ENCODE data around the gene PKD1L1.
"Not testable (repeated sequence)": the region's sequence is repeated elsewhere in the genome, so short reads cannot be mapped to it uniquely, and the experiment has no call there.

The PKD1L1 gene

DNA sequence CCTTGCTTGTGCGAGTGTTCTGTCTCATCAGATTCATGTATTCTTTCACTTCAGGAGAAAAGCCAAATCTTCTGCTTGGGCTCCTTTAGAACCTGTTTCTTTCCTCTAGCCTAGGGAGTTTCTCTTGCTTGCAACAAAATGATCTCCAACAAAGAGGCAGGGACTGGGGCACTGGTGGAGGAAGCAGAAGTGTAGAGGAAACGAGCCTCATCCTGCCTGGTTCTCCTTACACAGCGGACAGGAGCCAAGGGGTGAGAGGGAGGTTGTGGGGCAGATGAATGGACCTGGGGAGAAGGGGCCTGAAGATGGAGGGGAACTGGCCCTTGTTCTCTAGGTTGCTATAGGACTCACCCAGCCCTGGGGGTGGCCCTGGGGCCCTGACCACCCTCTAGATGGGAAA lies 141.1 kb downstream of the PKD1L1 start:
- H3K4me3 Mint-ChIP-seq, result no peak overlapping the region
- DNase-seq (ENCODE audit: low spot score in 2 of 2), result no peak
- no peaks in the 10 kb centered on the region for H3K4me1 Mint-ChIP-seq
- no peak overlapping the region for H3K27ac Mint-ChIP-seq (ENCODE audit: low read depth)
- H3K27me3 Mint-ChIP-seq, result peaks cover 15% of the 10 kb centered on the region
- no peak for ATAC-seq (replicated peaks; ENCODE audit: extremely low read depth, poor library complexity, severe bottlenecking)
- H3K9me3 Mint-ChIP-seq, result no peaks in the 10 kb centered on the region
- no peaks in the 10 kb centered on the region for H3K36me3 Mint-ChIP-seq (ENCODE audit: insufficient read depth)

DNA sequence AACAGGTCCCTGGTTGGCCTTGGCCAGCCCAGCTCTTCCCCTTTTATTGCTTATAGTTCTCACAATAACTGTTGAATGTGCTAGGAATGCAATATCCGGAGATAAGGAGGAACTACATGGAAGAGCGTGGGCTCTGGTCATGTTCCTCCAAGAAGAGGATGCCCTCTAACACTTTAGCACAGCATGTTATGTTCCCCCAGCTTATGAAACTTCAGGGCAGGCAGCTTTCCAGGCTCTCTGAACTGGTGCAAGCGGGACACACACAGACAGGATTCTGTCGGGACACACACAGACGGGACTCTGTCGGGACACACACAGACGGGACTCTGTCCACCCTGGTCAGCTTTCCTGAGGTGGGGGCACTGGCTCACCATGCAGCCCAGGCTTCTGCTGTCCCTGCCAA lies 141.6 kb downstream of the PKD1L1 start:
- Mint-ChIP-seq H3K36me3 (ENCODE audit: insufficient read depth) (no peaks in the 10 kb centered on the region), H3K4me3 (no peak overlapping the region), H3K27me3 (peaks cover 15% of the 10 kb centered on the region), H3K27ac (ENCODE audit: low read depth) (no peak overlapping the region), H3K4me1 (no peaks in the 10 kb centered on the region), H3K9me3 (no peaks in the 10 kb centered on the region)
- DNase-seq (ENCODE audit: low spot score in 2 of 2) (no peak), ATAC-seq (replicated peaks; ENCODE audit: extremely low read depth, poor library complexity, severe bottlenecking) (no peak)

DNA sequence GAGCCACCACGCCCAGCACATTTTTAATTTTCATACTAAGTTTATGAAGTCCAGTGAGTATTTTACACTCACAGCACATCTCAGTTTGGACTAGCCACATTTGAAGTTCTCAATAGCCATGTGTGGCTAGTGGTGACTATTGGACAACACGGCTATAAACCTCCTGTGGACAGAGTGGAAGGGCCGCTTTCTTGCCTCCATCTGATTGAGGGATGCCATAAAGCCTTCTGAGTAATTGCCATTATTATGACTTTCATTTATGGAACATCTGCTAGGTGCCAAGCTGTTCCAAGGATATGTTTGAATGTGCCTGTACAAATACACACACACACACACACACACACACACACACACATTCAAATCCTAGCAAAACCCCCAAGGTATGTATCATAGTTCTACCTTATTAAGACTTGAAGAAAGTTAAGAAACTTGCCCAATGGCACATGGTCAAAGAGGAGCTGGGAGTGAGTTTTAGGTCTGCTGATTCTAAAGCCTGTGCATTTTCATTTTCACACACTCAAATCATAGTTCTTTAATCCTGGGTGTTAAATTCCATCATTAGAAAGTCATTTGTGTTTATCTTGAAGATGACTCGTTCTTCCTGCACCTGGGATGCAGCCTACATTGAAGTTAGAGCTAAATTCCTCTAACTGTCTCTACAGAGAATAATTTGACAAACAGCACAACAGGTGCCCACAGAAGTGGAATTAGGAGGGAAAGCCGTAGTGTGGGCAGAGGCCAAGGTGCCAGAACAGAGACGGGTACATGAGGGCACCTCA lies 143.3 kb downstream of the PKD1L1 start:
- ATAC-seq (replicated peaks; ENCODE audit: extremely low read depth, poor library complexity, severe bottlenecking) (no peak), DNase-seq (ENCODE audit: low spot score in 2 of 2) (no peak)

DNA sequence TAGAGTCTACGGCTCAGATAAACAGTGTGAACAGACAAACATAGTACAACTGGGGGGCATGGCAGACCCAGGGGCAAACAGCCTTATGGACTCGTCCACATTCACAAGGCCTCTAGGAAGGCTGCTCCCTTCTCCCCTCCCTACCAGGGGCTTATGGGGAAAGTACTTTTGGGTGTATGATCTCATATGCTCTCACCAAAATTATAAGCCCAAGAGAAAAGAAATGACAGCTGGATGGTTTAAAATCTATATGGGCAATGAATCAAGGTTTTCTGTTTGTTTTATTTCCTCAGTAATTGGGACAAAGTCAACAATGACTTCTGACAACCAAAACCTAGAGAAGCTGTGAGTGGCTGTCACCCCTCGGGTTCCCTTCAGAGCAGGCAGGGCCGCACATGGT lies 144.4 kb downstream of the PKD1L1 start:
- H3K4me1 Mint-ChIP-seq, result no peaks in the 10 kb centered on the region
- ATAC-seq (replicated peaks; ENCODE audit: extremely low read depth, poor library complexity, severe bottlenecking) (no peak), DNase-seq (ENCODE audit: low spot score in 2 of 2) (no peak)
- H3K27me3 Mint-ChIP-seq, result peaks cover 15% of the 10 kb centered on the region
- H3K27ac Mint-ChIP-seq (ENCODE audit: low read depth), result no peak overlapping the region
- H3K9me3 Mint-ChIP-seq, result no peaks in the 10 kb centered on the region
- peaks cover 2% of the 10 kb centered on the region for H3K36me3 Mint-ChIP-seq (ENCODE audit: insufficient read depth)
- H3K4me3 Mint-ChIP-seq, result no peak overlapping the region

More for the DNA sequence above, 143.3 kb downstream of the PKD1L1 start:
- H3K27ac Mint-ChIP-seq (ENCODE audit: low read depth), result no peak overlapping the region
- H3K4me3 Mint-ChIP-seq, result no peak overlapping the region
- no peaks in the 10 kb centered on the region for H3K4me1 Mint-ChIP-seq
- peaks cover under 1% of the 10 kb centered on the region for H3K36me3 Mint-ChIP-seq (ENCODE audit: insufficient read depth)
- peaks cover 15% of the 10 kb centered on the region for H3K27me3 Mint-ChIP-seq
- no peaks in the 10 kb centered on the region for H3K9me3 Mint-ChIP-seq

DNA sequence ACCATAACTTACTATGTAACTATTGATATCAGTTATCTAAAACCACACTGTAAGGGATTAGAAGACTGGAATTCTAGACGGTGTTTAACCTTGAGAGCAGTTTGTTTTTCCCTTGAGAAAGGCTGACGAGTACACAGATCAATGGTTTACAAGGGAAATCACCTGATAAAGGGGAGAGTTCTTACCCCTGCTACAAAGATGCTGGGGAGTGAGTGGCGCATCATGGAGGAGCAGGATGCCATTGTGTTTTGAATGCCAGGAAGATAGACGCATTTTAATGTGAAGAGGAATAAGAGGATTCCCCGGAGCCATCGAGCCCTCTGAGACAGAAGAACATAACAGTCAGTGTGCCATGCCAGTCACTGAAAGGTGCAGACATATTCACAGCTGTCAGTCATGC lies 145.2 kb downstream of the PKD1L1 start:
- peaks cover 2% of the 10 kb centered on the region for H3K36me3 Mint-ChIP-seq (ENCODE audit: insufficient read depth)
- peaks cover 15% of the 10 kb centered on the region for H3K27me3 Mint-ChIP-seq
- H3K9me3 Mint-ChIP-seq, result no peaks in the 10 kb centered on the region
- DNase-seq (ENCODE audit: low spot score in 2 of 2) (no peak), ATAC-seq (replicated peaks; ENCODE audit: extremely low read depth, poor library complexity, severe bottlenecking) (no peak)
- no peaks in the 10 kb centered on the region for H3K4me1 Mint-ChIP-seq
- H3K27ac Mint-ChIP-seq (ENCODE audit: low read depth), result no peak overlapping the region
- no peak overlapping the region for H3K4me3 Mint-ChIP-seq

DNA sequence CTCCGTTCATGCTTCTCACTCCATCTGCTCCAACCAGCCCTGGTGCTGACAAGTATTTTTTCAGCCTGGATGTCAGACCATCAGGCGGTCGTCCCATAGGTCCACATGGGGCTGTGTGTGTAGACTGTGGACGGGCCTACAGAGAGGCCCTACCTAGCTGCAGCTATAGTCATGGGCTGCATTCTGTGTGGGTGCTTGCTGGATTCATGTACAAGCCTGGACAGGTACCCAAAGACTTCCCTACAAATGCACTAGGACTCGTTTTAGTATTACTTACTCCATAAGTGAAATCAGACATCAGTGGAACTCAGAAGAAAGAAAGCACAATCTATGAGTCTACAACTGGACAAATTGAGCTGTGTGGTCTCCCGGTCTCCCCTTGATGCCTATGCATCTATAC lies 146.8 kb downstream of the PKD1L1 start:
- H3K9me3 Mint-ChIP-seq, result no peaks in the 10 kb centered on the region
- peaks cover 15% of the 10 kb centered on the region for H3K27me3 Mint-ChIP-seq
- H3K27ac Mint-ChIP-seq (ENCODE audit: low read depth), result no peak overlapping the region
- H3K36me3 Mint-ChIP-seq (ENCODE audit: insufficient read depth), result peaks cover 2% of the 10 kb centered on the region
- H3K4me3 Mint-ChIP-seq, result no peak overlapping the region
- DNase-seq (ENCODE audit: low spot score in 2 of 2) (no peak), ATAC-seq (replicated peaks; ENCODE audit: extremely low read depth, poor library complexity, severe bottlenecking) (no peak)
- no peaks in the 10 kb centered on the region for H3K4me1 Mint-ChIP-seq

DNA sequence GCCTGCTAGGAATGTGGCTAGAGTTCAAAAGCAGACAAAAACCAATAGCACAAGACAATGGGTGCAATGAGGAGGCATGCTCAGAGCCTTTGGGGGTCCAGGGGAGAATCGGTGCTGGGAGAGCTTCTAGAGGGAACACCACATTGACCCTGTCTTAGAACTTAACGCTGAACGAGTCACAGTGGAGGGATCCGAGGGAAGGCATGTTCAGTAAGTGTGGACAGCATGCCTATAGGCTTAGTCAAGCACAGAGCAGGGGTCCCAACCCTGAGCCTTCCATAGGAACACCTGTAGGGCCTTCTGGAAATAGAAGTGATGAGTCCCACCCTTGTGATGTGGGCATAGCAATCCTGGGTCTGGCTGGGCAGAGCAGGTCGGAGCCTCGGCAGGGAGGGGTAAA lies 148.7 kb downstream of the PKD1L1 start:
- no peak for DNase-seq (ENCODE audit: low spot score in 2 of 2)
- peaks cover 2% of the 10 kb centered on the region for H3K36me3 Mint-ChIP-seq (ENCODE audit: insufficient read depth)
- no peak overlapping the region for H3K4me3 Mint-ChIP-seq
- no peaks in the 10 kb centered on the region for H3K27me3 Mint-ChIP-seq
- no peaks in the 10 kb centered on the region for H3K9me3 Mint-ChIP-seq
- no peaks in the 10 kb centered on the region for H3K4me1 Mint-ChIP-seq
- H3K27ac Mint-ChIP-seq (ENCODE audit: low read depth), result no peak overlapping the region
- no peak for ATAC-seq (replicated peaks; ENCODE audit: extremely low read depth, poor library complexity, severe bottlenecking)

DNA sequence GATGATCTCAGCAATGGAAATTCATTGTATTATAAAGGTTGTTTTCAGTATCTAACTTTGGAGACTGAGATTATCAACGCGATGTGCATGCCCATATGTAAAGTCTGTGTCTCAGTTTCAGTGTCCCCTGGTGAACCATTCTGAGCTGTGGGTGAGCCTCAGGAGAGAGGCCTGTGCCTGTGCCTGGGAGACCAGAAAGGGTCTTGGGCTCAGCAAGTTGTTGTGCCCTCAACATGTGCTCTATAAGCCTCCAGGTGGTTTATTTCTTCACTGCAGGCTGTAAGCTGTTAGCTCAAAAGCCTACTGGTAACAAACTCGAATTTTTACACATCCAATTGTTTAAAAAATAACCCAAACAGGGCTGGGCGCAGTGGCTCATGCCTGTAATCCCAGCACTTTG lies 151.9 kb downstream of the PKD1L1 start:
- Mint-ChIP-seq H3K9me3 (no peaks in the 10 kb centered on the region), H3K4me3 (no peak overlapping the region), H3K27ac (ENCODE audit: low read depth) (no peak overlapping the region), H3K27me3 (peaks cover 22% of the 10 kb centered on the region), H3K36me3 (ENCODE audit: insufficient read depth) (peaks cover 2% of the 10 kb centered on the region), H3K4me1 (no peaks in the 10 kb centered on the region)
- DNase-seq (ENCODE audit: low spot score in 2 of 2) (no peak), ATAC-seq (replicated peaks; ENCODE audit: extremely low read depth, poor library complexity, severe bottlenecking) (no peak)

DNA sequence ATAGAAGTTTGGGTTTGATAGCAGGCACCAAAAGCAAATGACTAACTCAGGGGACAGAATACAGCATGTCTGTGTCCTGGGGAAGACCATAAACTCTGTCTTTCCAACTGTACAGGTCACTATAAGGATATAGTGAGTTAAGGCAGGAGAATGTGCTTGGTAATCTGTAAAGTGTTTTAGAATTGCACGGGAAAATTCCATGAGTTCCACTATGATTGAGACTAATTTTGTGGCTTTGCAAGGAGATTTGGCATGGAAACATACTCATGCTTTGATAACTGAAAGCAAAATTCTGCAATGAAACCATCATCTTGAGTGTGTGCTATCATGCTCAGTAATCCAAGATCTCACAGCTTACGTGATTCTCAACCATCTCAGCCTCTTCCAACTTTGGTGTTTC lies 152.6 kb downstream of the PKD1L1 start:
- no peak for ATAC-seq (replicated peaks; ENCODE audit: extremely low read depth, poor library complexity, severe bottlenecking)
- no peaks in the 10 kb centered on the region for H3K9me3 Mint-ChIP-seq
- H3K4me1 Mint-ChIP-seq, result no peaks in the 10 kb centered on the region
- no peak for DNase-seq (ENCODE audit: low spot score in 2 of 2)
- peaks cover 29% of the 10 kb centered on the region for H3K27me3 Mint-ChIP-seq
- no peak overlapping the region for H3K4me3 Mint-ChIP-seq
- H3K27ac Mint-ChIP-seq (ENCODE audit: low read depth), result no peak overlapping the region
- peaks cover 2% of the 10 kb centered on the region for H3K36me3 Mint-ChIP-seq (ENCODE audit: insufficient read depth)

DNA sequence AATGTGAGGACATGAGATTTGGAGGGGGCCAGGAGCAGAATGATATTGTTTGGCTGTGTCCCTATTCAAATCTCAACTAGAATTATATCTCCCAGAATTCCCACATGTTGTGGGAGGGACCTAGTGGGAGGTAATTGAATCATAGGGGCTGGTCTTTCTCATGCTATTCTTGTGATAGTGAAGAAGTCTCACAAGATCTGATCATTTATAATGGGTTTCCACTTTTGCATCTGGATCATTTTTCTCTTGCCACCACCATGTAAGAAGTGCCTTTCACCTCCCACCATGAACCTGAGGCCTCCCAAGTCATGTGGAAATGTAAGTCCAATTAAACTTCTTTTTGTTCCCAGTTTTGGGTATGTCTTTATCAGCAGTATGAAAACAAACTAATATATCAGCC lies 153.1 kb downstream of the PKD1L1 start:
- H3K9me3 Mint-ChIP-seq; DNase-seq (ENCODE audit: low spot score in 2 of 2); H3K4me1 Mint-ChIP-seq; ATAC-seq (replicated peaks; ENCODE audit: extremely low read depth, poor library complexity, severe bottlenecking); H3K27ac Mint-ChIP-seq (ENCODE audit: low read depth); H3K4me3 Mint-ChIP-seq; H3K36me3 Mint-ChIP-seq (ENCODE audit: insufficient read depth): not testable (repeated sequence)
- peaks cover 29% of the 10 kb centered on the region for H3K27me3 Mint-ChIP-seq

DNA sequence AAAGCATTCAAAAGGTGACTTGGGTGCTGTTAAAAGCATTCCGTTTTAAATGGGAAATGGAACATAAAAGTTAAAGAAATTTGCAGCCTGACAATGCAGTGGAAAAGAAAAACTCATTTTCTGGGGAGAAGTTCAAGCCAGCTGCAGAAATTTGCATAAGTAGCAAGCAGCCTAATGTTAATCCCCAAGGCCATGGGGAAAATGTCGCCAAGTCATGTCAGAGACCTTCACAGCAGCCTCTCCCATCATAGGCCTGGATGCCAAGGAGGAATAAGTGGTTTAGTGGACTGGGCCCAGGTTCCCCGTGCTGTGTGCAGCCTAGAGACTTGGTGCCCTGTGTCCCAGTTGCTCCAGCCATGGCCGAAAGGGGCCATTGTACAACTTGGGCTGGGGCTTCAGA lies 154.2 kb downstream of the PKD1L1 start:
- H3K4me3 Mint-ChIP-seq, result no peak overlapping the region
- H3K4me1 Mint-ChIP-seq, result no peaks in the 10 kb centered on the region
- no peak for DNase-seq (ENCODE audit: low spot score in 2 of 2)
- no peak for ATAC-seq (replicated peaks; ENCODE audit: extremely low read depth, poor library complexity, severe bottlenecking)
- no peaks in the 10 kb centered on the region for H3K36me3 Mint-ChIP-seq (ENCODE audit: insufficient read depth)
- H3K9me3 Mint-ChIP-seq, result no peaks in the 10 kb centered on the region
- no peak overlapping the region for H3K27ac Mint-ChIP-seq (ENCODE audit: low read depth)
- peaks cover 29% of the 10 kb centered on the region for H3K27me3 Mint-ChIP-seq

DNA sequence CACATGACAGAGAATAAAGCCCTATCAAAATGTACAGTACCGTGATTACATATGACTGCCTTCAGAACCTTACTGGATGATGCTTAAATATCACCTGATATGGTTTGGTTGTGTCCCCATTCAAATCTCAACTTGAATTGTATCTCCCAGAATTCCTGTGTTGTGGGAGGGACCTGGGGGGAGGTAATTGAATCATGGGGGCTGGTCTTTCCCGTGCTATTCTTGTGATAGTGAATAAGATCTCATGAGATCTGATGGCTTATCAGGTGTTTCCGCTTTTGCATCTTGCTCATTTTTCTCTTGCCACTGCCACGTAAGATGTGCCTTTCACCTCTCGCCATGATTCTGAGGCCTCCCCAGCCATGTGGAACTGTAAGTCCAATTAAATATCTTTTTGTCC lies 155.1 kb downstream of the PKD1L1 start:
- H3K4me1 Mint-ChIP-seq; H3K27ac Mint-ChIP-seq (ENCODE audit: low read depth); H3K4me3 Mint-ChIP-seq; H3K9me3 Mint-ChIP-seq; H3K36me3 Mint-ChIP-seq (ENCODE audit: insufficient read depth); DNase-seq (ENCODE audit: low spot score in 2 of 2); ATAC-seq (replicated peaks; ENCODE audit: extremely low read depth, poor library complexity, severe bottlenecking): not testable (repeated sequence)
- H3K27me3 Mint-ChIP-seq, result peaks cover 29% of the 10 kb centered on the region

DNA sequence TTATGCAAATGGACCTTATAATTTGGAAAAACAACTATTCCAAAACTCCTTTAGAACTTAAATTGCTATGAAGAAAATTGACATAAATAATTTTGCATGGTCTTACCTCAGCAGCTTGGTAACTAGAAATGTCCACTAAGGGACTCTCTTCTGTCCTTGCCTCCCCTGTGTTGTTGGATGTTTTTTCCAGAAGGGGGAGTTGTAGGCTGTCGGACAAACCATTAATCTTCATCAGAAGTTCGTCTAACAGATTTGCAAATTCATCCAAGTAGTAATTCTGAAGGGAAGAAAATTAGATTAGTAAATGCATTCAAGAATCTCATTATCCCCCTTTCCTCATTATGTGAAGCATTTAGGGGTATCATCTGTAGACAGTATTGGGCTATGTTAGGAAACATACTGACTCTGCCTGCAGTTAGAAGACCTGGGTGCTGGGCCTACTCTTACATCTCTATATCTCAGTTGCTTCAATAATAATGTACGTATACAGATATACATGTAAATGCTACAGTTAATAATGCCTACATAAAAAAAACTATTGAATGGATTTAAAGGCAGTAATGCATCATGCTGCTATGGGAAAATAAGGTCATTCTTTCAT lies 155.6 kb downstream of the PKD1L1 start:
- DNase-seq (ENCODE audit: low spot score in 2 of 2), result no peak

More for the DNA sequence above, 155.6 kb downstream of the PKD1L1 start:
- Mint-ChIP-seq H3K4me1 (no peaks in the 10 kb centered on the region), H3K36me3 (ENCODE audit: insufficient read depth) (no peaks in the 10 kb centered on the region), H3K9me3 (no peaks in the 10 kb centered on the region), H3K27ac (ENCODE audit: low read depth) (no peak overlapping the region), H3K27me3 (peaks cover 29% of the 10 kb centered on the region), H3K4me3 (no peak overlapping the region)
- no peak for ATAC-seq (replicated peaks; ENCODE audit: extremely low read depth, poor library complexity, severe bottlenecking)

All from central memory CD8-positive, alpha-beta T cell (primary cell).